Endothelial cell of umbilical vein (primary cell): ENCODE measurements around the gene CRK. TPM values are rescaled to one million over a fixed set of nuclear protein-coding genes. Genes with fewer than 3 reads are reported as not detected.

Experiments used
- BruUV-seq: library from RNA; stranded (reverse); fragments of 400-500 nt; replicated peaks from 2 replicates; lab custom pipeline; 2021; lab: Mats Ljungman, UMichigan
- CTCF ChIA-PET: fragments of 300-600, 350-600 bp; sonication (Branson Sonifier 250); formaldehyde crosslinking; loops from one replicate; lab custom pipeline; 2021; ENCODE audit warnings: antibody characterized with exemption, inconsistent platforms; lab: Charles Lee
- POLR2A ChIA-PET: fragments of 300-600, 350-600 bp; sonication (Branson Sonifier 250); formaldehyde crosslinking; loops from one replicate; lab custom pipeline; 2021; ENCODE audit warnings: antibody characterized with exemption, inconsistent platforms; lab: Charles Lee
- DNase-seq: peaks from one replicate; pipeline ENCODE4 v3.0.0-alpha.2; 2011; ENCODE audit warnings: low read depth, low spot score
- FAIRE-seq: peaks from 2 replicates; lab custom pipeline; 2011; peaks lifted over from hg19 to GRCh38; lab: Jason Lieb, UNC
- H2AFZ ChIP-seq: 2 replicates; pipeline ENCODE4 v1.6.0; 2012; ENCODE audit warnings: low read depth, low read length, control low read depth, inconsistent platforms
- H3K27ac ChIP-seq: 2 replicates; pipeline ENCODE4 v1.5.1; 2011; ENCODE audit warnings: low read depth, mild to moderate bottlenecking, control low read depth, low read length, moderate library complexity; ENCODE audit not compliant: insufficient read depth
- H3K27me3 ChIP-seq, 2 experiments: 2 replicates each; pipeline versions ENCODE4 v1.6.0 to v1.6.1; 2011; ENCODE audit warnings: low read length in 2 of 2, mixed read lengths in 1 of 2; ENCODE audit not compliant: control insufficient read depth in 2 of 2, insufficient read depth in 2 of 2
- H3K36me3 ChIP-seq, 2 experiments: 2 replicates in 1 of 2; 3 replicates in 1 of 2; pipeline ENCODE4 v1.5.1; 2011; ENCODE audit warnings: low read length in 2 of 2, mild to moderate bottlenecking in 1 of 2, moderate library complexity in 1 of 2; ENCODE audit not compliant: control insufficient read depth in 2 of 2, insufficient read depth in 2 of 2; ENCODE audit errors: extremely low read depth in 1 of 2
- H3K4me1 ChIP-seq: 3 replicates; pipeline ENCODE4 v1.5.1; 2011; ENCODE audit warnings: mild to moderate bottlenecking, low read length; ENCODE audit not compliant: control insufficient read depth, insufficient read depth; ENCODE audit errors: extremely low read depth
- H3K4me2 ChIP-seq: 2 replicates; pipeline ENCODE4 v1.6.1; 2011; ENCODE audit warnings: low read length, control low read depth, mixed read lengths; ENCODE audit not compliant: insufficient read depth
- H3K4me3 ChIP-seq, 3 experiments: fragments of 200-600 bp in 1 of 3; sonication (generic), shearing (Covaris generic) in 1 of 3; replicated peaks in 1 of 3; 2 replicates each; pipeline ENCODE4 v1.5.1; 2011 to 2016; ENCODE audit warnings: control low read depth in 3 of 3, low read length in 3 of 3, mild to moderate bottlenecking in 2 of 3, inconsistent platforms in 1 of 3, low read depth in 1 of 3, moderate library complexity in 1 of 3; ENCODE audit not compliant: insufficient read depth in 1 of 3
- H3K79me2 ChIP-seq: 2 replicates; pipeline ENCODE4 v1.6.0; 2012; ENCODE audit warnings: low read length, inconsistent platforms; ENCODE audit not compliant: control insufficient read depth, insufficient read depth
- H3K9ac ChIP-seq: replicated peaks from 2 replicates; pipeline ENCODE3; 2011; ENCODE audit warnings: low read length, control low read depth; ENCODE audit not compliant: insufficient read depth; ENCODE audit errors: extremely low read depth
- H3K9me1 ChIP-seq: replicated peaks from 3 replicates; pipeline ENCODE4 v1.6.0; 2011; ENCODE audit warnings: mild to moderate bottlenecking, low read length; ENCODE audit not compliant: control insufficient read depth, insufficient read depth; ENCODE audit errors: extremely low read depth
- H3K9me3 ChIP-seq: replicated peaks from 2 replicates; pipeline ENCODE4 v1.5.1; 2012; ENCODE audit warnings: low read length, inconsistent platforms; ENCODE audit not compliant: control insufficient read depth, insufficient read depth
- H4K20me1 ChIP-seq: replicated peaks from 2 replicates; pipeline ENCODE3; 2011; ENCODE audit warnings: mild to moderate bottlenecking, low read length; ENCODE audit not compliant: control insufficient read depth, insufficient read depth; ENCODE audit errors: extremely low read depth
- CTCF ChIP-seq, 2 donors: IDR thresholded peaks; 1 replicate in 1 of 2; 2 replicates in 1 of 2; pipeline ENCODE4 v1.5.1; 2011; ENCODE audit warnings: low read length in 2 of 2, mild to moderate bottlenecking in 2 of 2, moderate library complexity in 2 of 2, control low read depth in 1 of 2, inconsistent platforms in 1 of 2, low read depth in 1 of 2; ENCODE audit not compliant: insufficient read depth in 1 of 2; ENCODE audit errors: extremely low read depth in 1 of 2
- EZH2 ChIP-seq: IDR thresholded peaks from 2 replicates; pipeline ENCODE4 v1.6.1; 2012; ENCODE audit warnings: borderline replicate concordance, low read depth, mild to moderate bottlenecking, moderate library complexity, low read length, inconsistent platforms; ENCODE audit not compliant: severe bottlenecking
- FOS ChIP-seq: IDR thresholded peaks from 2 replicates; pipeline ENCODE4 v1.6.1; 2011; ENCODE audit warnings: mild to moderate bottlenecking, low read length, moderate library complexity, borderline replicate concordance; ENCODE audit not compliant: insufficient read depth
- GATA2 ChIP-seq: IDR thresholded peaks from 2 replicates; pipeline ENCODE4 v1.7.0; 2011; ENCODE audit warnings: low read depth, mild to moderate bottlenecking, moderate library complexity, mixed read lengths, low read length; ENCODE audit not compliant: insufficient read length, insufficient read depth
- JUN ChIP-seq: IDR thresholded peaks from 2 replicates; pipeline ENCODE4 v1.6.1; 2011; ENCODE audit warnings: borderline replicate concordance, low read depth; ENCODE audit not compliant: insufficient read length, insufficient read depth
- MAX ChIP-seq: IDR thresholded peaks from 2 replicates; pipeline ENCODE4 v1.6.1; 2011; ENCODE audit not compliant: insufficient read depth, insufficient read length
- MYC ChIP-seq: IDR thresholded peaks from one replicate; pipeline ENCODE4 v1.6.1; 2011; ENCODE audit warnings: mild to moderate bottlenecking, low read depth, low read length
- POLR2A ChIP-seq: IDR thresholded peaks from 2 replicates; pipeline ENCODE4 v1.6.1; 2012; ENCODE audit warnings: low read depth, mild to moderate bottlenecking, control low read depth, low read length
- POLR2AphosphoS5 ChIP-seq: IDR thresholded peaks from 2 replicates; pipeline ENCODE4 v1.6.1; 2012; ENCODE audit warnings: low read depth, mild to moderate bottlenecking, control low read depth, low read length, moderate library complexity; ENCODE audit not compliant: insufficient read depth
- dilution Hi-C: fragments of 300-500 bp; cut with MboI; formaldehyde crosslinking; loops from one replicate; pipeline ENCODE4 v1.15.0; 2019; ENCODE audit warnings: low sequenced_read_pairs; ENCODE audit not compliant: extremely low pct_ligation_motif_present
- intact Hi-C: fragments of 100-400 bp; cut with micrococcal nuclease; formaldehyde crosslinking; loops from one replicate; pipeline ENCODE4 v1.10.0; 2022
- polyA plus RNA-seq, 4 experiments: library from polyadenylated mRNA; depleted of rRNA in 3 of 4; stranded (reverse) in 3 of 4; unstranded in 1 of 4; fragments of >200 nt; gene quantifications; 2 replicates each; pipeline versions ENCODE4 v1.2.1 to v1.2.3, GENCODE V29; 2011 to 2012; ENCODE audit warnings: missing spikeins in 1 of 4
- total RNA-seq: library from RNA; stranded (reverse); gene quantifications from 2 replicates; pipeline ENCODE4 v1.2.3, GENCODE V29; 2021

CRK gene
- total and polyA plus RNA-seq, 2 donors (not counting 3 experiments of a cell fraction or from before 2014, with no cell fraction given), result 52.8 to 67.2 TPM

GRCh38 chr17:1373707-1374237 is 82.3 kb downstream of the CRK start:
- no peak for FAIRE-seq
- POLR2A ChIA-PET, result no interaction called here
- Histone ChIP-seq H2AFZ (no peak overlapping the region), H3K79me2 (peaks cover 99% of the 10 kb centered on the region), H3K4me1 (no peaks in the 10 kb centered on the region), H4K20me1 (peaks cover 27% of the 10 kb centered on the region), H3K9ac (no peak overlapping the region), H3K9me1 (no peaks in the 10 kb centered on the region), H3K9me3 (no peaks in the 10 kb centered on the region), H3K4me3 (no peak overlapping the region), H3K27me3 (no peaks in the 10 kb centered on the region), H3K36me3 (peaks cover 2 to 8% of the 10 kb centered on the region in 2 experiments), H3K27ac (no peak overlapping the region), H3K4me2 (no peak overlapping the region)
- no TSS peak for BruUV-seq
- dilution Hi-C loops, result no loop called here
- TF ChIP-seq POLR2A, result no peak
- TF ChIP-seq MYC, result no peak
- no peak for TF ChIP-seq EZH2
- TF ChIP-seq CTCF (IDR thresholded peaks at IDR 0.05; ENCODE audit: extremely low read depth in 1 of 2, insufficient read depth in 1 of 2, low read depth in 1 of 2, low read length in 2 of 2), result no peak
- no peak for TF ChIP-seq MAX
- no peak for TF ChIP-seq JUN
- no peak for TF ChIP-seq GATA2
- no peak for TF ChIP-seq POLR2AphosphoS5
- no peak for TF ChIP-seq FOS
- no peak for DNase-seq
- intact Hi-C loops, result no loop called here
- CTCF ChIA-PET, result interaction anchor here (2.0 kb wide), 1 partner anchor 8 kb away, joined by 10 read pairs; no protein-coding TSS in a partner anchor
